Mucosa of rectum (tissue), 2 donors: Measurements from ENCODE around the gene OPRM1.
"Not testable (repeated sequence)": the region's sequence is repeated elsewhere in the genome, so short reads cannot be mapped to it uniquely, and the experiment has no call there.

Source experiments
- H3K27ac ChIP-seq, 2 donors: one replicate each; pipeline ENCODE4 v1.7.0; 2013; ENCODE audit warnings: inconsistent platforms in 2 of 2, low read depth in 2 of 2, low read length in 2 of 2
- H3K27me3 ChIP-seq, 2 donors: one replicate each; pipeline ENCODE4 v1.7.0; 2013; ENCODE audit warnings: low read length in 2 of 2; ENCODE audit not compliant: control insufficient read depth in 2 of 2, insufficient read depth in 2 of 2
- H3K36me3 ChIP-seq, 2 donors: one replicate each; pipeline ENCODE4 v1.7.0; 2013; ENCODE audit warnings: low read length in 2 of 2; ENCODE audit not compliant: control insufficient read depth in 2 of 2, insufficient read depth in 2 of 2
- H3K4me1 ChIP-seq, 2 donors: one replicate each; pipeline ENCODE4 v1.7.0; 2013; ENCODE audit warnings: low read length in 2 of 2, mild to moderate bottlenecking in 1 of 2; ENCODE audit not compliant: control insufficient read depth in 2 of 2, insufficient read depth in 2 of 2
- H3K4me3 ChIP-seq, 2 donors: one replicate each; pipeline ENCODE4 v1.7.0; 2013; ENCODE audit warnings: low read length in 2 of 2
- H3K9ac ChIP-seq, 2 donors: one replicate each; pipeline ENCODE4 v1.7.0; 2013; ENCODE audit warnings: low read length in 2 of 2, low read depth in 1 of 2, mild to moderate bottlenecking in 1 of 2
- H3K9me3 ChIP-seq, 2 donors: one replicate each; pipeline ENCODE4 v1.7.0; 2013; ENCODE audit warnings: low read length in 2 of 2; ENCODE audit not compliant: control insufficient read depth in 2 of 2
- donor health status: healthy.
- donor health status: Normal muscosa, but diverticular disease.

The OPRM1 gene

DNA sequence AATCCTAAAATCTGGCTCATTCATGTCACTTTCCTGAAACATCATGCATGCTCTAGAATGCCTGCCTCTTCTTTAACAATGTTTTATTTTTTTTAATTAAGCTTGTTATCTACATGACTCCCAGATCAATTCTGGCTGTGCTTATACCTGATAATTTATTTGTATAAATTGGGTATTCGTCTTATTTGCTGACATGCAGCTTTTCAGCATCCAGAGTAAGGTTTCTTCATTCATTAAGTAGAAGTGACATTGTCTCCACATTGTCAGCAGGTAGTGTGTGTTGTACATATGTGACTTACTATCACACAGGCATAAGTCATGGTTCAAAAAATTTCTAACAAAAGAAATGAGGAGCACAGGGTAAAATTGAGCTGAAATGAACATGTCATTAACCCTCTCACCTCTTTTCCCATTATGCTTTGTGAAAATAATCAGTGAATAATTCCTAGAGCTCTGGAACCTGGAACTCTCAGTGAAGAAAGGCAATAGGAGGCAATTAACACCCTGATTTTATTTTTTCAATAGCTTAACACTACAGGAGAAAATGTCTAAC is 157.4 kb downstream of the OPRM1 start:
- no peak overlapping the region for H3K27ac ChIP-seq
- no peak overlapping the region for H3K9ac ChIP-seq
- no peak overlapping the region for H3K4me3 ChIP-seq
- H3K9me3 ChIP-seq, result no peaks in the 10 kb centered on the region
- no peaks in the 10 kb centered on the region for H3K27me3 ChIP-seq
- no peaks in the 10 kb centered on the region for H3K4me1 ChIP-seq
- H3K36me3 ChIP-seq, result no peaks in the 10 kb centered on the region

GRCh38 chr6:154197196-154197860 is 158.3 kb downstream of the OPRM1 start:
- Histone ChIP-seq H3K27me3 (no peaks in the 10 kb centered on the region), H3K27ac (no peak overlapping the region), H3K9me3 (no peaks in the 10 kb centered on the region), H3K36me3 (no peaks in the 10 kb centered on the region), H3K4me1 (no peaks in the 10 kb centered on the region), H3K9ac (no peak overlapping the region), H3K4me3 (no peak overlapping the region)

- H3K9me3 ChIP-seq, H3K27me3 ChIP-seq, H3K9ac ChIP-seq, H3K4me1 ChIP-seq, H3K27ac ChIP-seq, H3K36me3 ChIP-seq, H3K4me3 ChIP-seq: not testable (repeated sequence)
Observed at GRCh38 chr6:154201688-154202087, 162.6 kb downstream of the OPRM1 start.

DNA sequence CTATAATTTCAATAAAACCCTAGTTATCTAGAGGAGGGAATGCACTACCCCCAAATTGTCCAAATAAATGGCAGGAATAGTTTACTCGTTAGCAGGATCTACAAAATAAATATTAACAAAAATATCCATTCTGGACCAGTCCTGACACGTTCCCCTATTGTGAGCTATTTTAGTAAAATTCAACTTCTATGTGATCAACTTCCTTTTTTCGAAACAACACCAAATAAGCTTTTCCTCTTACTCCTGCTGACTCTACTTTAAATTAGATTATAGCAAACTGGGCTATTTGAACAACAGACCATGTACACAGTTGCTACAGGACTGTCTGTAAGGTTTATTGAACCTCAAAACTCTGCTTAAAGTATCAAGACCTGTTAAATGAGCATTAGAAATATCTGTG is 163.3 kb downstream of the OPRM1 start:
- Histone ChIP-seq H3K4me3 (no peak overlapping the region), H3K9me3 (no peaks in the 10 kb centered on the region), H3K27me3 (no peaks in the 10 kb centered on the region), H3K27ac (no peak overlapping the region), H3K4me1 (no peaks in the 10 kb centered on the region), H3K9ac (no peak overlapping the region), H3K36me3 (no peaks in the 10 kb centered on the region)

GRCh38 chr6:154202958-154203357 is 163.9 kb downstream of the OPRM1 start:
- Histone ChIP-seq H3K27me3 (no peaks in the 10 kb centered on the region), H3K4me1 (no peaks in the 10 kb centered on the region), H3K36me3 (no peaks in the 10 kb centered on the region), H3K9ac (no peak overlapping the region), H3K27ac (no peak overlapping the region), H3K9me3 (no peaks in the 10 kb centered on the region), H3K4me3 (no peak overlapping the region)

DNA sequence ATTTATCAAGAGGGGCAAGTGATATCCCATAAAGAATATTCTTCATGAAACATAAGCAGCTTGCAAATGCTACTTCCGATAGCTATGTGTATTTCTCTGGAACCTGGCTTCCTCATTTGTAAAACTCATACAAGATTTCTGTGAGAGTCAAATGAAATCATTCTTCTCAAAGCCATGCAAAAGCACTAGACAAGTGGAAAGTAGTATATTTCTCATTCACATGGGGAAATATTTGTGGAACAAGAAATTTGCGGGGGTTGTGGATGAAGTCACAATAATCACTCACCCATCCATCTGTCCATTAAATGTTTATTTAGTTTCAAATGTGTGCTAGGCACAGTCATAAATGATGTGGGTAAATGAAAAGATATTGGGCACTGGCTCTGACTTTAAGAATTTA is 167.1 kb downstream of the OPRM1 start:
- Histone ChIP-seq H3K9me3 (no peaks in the 10 kb centered on the region), H3K4me1 (no peaks in the 10 kb centered on the region), H3K9ac (no peak overlapping the region), H3K27me3 (no peaks in the 10 kb centered on the region), H3K27ac (no peak overlapping the region), H3K4me3 (no peak overlapping the region), H3K36me3 (no peaks in the 10 kb centered on the region)

DNA sequence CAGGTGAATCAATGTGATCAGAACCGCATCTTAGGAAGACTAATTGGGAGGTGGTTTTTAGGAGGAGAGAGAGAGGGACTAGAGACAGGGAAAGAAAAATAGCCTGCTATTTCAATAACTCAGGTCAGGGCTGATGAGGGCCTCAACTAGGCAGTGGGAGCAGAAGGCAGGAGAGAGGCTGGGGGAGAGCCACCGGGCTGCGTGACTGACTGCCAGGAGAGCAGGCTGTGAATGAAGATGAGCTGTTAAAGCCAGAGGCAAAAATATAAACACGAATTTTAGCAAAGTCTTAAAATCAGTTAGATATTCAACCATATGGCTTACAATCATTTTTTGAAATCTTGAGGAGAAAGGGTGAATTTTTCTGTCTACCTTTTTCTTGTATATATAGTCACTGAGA is 168.0 kb downstream of the OPRM1 start:
- H3K27me3 ChIP-seq, result no peaks in the 10 kb centered on the region
- no peaks in the 10 kb centered on the region for H3K4me1 ChIP-seq
- H3K9ac ChIP-seq, result no peak overlapping the region
- no peaks in the 10 kb centered on the region for H3K36me3 ChIP-seq
- H3K9me3 ChIP-seq, result no peaks in the 10 kb centered on the region
- no peak overlapping the region for H3K4me3 ChIP-seq
- H3K27ac ChIP-seq, result no peak overlapping the region

- Histone ChIP-seq H3K27me3 (no peaks in the 10 kb centered on the region), H3K9me3 (no peaks in the 10 kb centered on the region), H3K9ac (no peak overlapping the region), H3K36me3 (no peaks in the 10 kb centered on the region), H3K27ac (no peak overlapping the region), H3K4me1 (no peaks in the 10 kb centered on the region), H3K4me3 (no peak overlapping the region)
Observed at GRCh38 chr6:154209555-154209954, 170.5 kb downstream of the OPRM1 start.

DNA sequence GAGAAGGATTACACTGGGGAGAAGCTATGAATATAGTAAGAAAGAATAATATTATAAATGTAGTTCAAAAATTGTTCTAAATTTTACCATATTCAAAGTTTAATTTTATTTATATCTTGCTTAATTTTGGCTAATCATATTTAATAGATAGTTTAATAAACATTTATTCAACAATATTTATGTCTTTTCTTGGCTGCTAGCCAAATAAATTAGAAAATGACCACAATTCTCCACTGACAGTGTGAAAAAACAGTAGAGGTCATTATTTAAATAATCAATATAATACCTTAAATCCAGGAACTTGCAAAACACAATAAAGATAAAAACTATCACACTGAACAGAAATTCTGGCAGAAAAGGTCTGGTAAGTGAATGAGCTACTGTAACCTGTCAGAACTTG is 171.6 kb downstream of the OPRM1 start:
- no peaks in the 10 kb centered on the region for H3K27me3 ChIP-seq
- no peak overlapping the region for H3K9ac ChIP-seq
- no peaks in the 10 kb centered on the region for H3K36me3 ChIP-seq
- no peaks in the 10 kb centered on the region for H3K9me3 ChIP-seq
- no peaks in the 10 kb centered on the region for H3K4me1 ChIP-seq
- no peak overlapping the region for H3K4me3 ChIP-seq
- H3K27ac ChIP-seq, result no peak overlapping the region

DNA sequence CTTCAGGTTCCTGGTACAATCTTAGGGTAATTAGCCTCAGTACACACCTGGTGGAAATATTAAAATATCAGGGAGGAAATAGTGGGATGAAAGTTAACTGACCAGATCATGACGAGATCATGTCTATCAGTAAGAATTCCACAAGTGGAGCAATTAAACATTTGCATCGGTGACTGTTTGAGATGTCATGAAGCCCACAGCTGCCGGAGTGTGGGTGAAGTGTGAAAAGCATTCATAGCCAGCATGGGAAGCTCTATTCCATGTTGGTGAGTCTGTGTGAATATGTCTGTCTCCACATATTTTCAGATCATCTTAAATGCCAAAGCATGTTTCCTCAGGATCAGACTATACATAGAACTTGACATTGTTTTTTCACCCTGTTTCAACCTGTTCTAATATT is 174.7 kb downstream of the OPRM1 start:
- Histone ChIP-seq H3K27ac (no peak overlapping the region), H3K27me3 (no peaks in the 10 kb centered on the region), H3K9ac (no peak overlapping the region), H3K9me3 (no peaks in the 10 kb centered on the region), H3K4me3 (no peak overlapping the region), H3K4me1 (no peaks in the 10 kb centered on the region), H3K36me3 (no peaks in the 10 kb centered on the region)
